Prostate gland (tissue), 2 donors: Measurements from ENCODE around the gene ARHGAP6.

Experiments used
- CTCF ChIP-seq, 4 experiments: fragments of 200-600 bp in 2 of 4; fragments of 450-650 bp in 2 of 4; sonication (generic) in 2 of 4; IDR thresholded peaks; 1 replicate in 3 of 4; 2 replicates in 1 of 4; pipeline ENCODE4 v1.5.1; 2016 to 2019; ENCODE audit warnings: antibody characterized with exemption in 4 of 4, mild to moderate bottlenecking in 2 of 4, moderate library complexity in 2 of 4
- POLR2A ChIP-seq: fragments of 450-650 bp; IDR thresholded peaks from one replicate; pipeline ENCODE4 v1.6.1; 2016; ENCODE audit warnings: antibody characterized with exemption, mild to moderate bottlenecking
- POLR2AphosphoS5 ChIP-seq: sonication (generic); formaldehyde crosslinking; IDR thresholded peaks from one replicate; pipeline ENCODE4 v1.6.1; 2017; ENCODE audit warnings: antibody characterized with exemption

DNA sequence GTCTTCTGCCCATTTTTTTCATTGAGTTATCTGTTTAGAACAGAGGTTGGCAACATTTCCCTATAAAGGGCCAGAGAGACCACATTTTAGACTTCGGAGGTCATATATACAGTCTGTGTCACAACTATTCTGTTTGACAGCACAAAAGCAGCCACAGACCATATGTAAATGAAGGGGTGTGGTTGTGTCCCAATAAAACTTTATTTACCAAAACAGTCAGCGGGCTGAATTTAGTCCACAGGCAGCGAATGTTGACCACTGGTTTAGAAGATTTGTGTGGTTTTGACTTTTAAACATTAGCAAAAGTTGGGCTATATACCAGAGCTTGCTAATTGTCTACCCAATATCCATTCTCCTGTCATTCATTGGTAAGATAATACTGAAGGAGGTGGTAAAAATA is 221.7 kb downstream of the ARHGAP6 start:
- TF ChIP-seq CTCF (IDR thresholded peaks at IDR 0.05): no peak
- TF ChIP-seq POLR2A: no peak
- TF ChIP-seq POLR2AphosphoS5: no peak
